K562 (cell line): ENCODE results near the gene BBOX1. TPM values are rescaled to one million over a fixed set of nuclear protein-coding genes. Genes with fewer than 3 reads are reported as not detected.

Experiments used
- ATAC-seq: fragments of 200-7000 bp; cut with Tn5 transposase; 3 replicates; pipeline ENCODE4 v1.9.1; 2020; ENCODE audit warnings: moderate library complexity
- BruUV-seq: library from RNA; stranded (reverse); fragments of 400-500 nt; replicated peaks from 2 replicates; lab custom pipeline; 2021; lab: Mats Ljungman, UMichigan
- CTCF ChIA-PET: fragments of 300-600 bp; formaldehyde crosslinking; extraction: SDS; loops from one replicate; lab custom pipeline; 2021; ENCODE audit warnings: low intra/inter-chr PET ratio; lab: Yijun Ruan, JAX
- POLR2A ChIA-PET: fragments of 300-600, 350-650 bp; sonication (Branson Sonifier 250); formaldehyde crosslinking; extraction: SDS; loops from one replicate; lab custom pipeline; 2021; ENCODE audit warnings: antibody characterized with exemption, inconsistent platforms; lab: Yijun Ruan, JAX
- DNase-seq, 4 experiments: peaks; one replicate each; pipeline versions ENCODE4 v3.0.0 to v3.0.0-alpha.2; 2011 to 2018; ENCODE audit warnings: low spot score in 3 of 4, mixed read lengths in 3 of 4; ENCODE audit errors: extremely low read depth in 1 of 4
- FAIRE-seq: peaks from 2 replicates; lab custom pipeline; 2011; peaks lifted over from hg19 to GRCh38; lab: Jason Lieb, UNC
- H2AFZ ChIP-seq: 2 replicates; pipeline ENCODE4 v1.6.0; 2011; ENCODE audit warnings: low read depth, low read length, control low read depth, inconsistent platforms
- H3K27ac ChIP-seq: fragments of 200-600 bp; 3 replicates; pipeline ENCODE4 v1.8.0; 2011; ENCODE audit warnings: low read depth, mild to moderate bottlenecking, control low read depth, inconsistent platforms, low read length, moderate library complexity, mixed read lengths; ENCODE audit errors: extremely low read depth
- H3K27me3 ChIP-seq, 2 experiments: fragments of 300-600 bp in 1 of 2; 2 replicates in 1 of 2; 3 replicates in 1 of 2; pipeline versions ENCODE4 v1.6.0 to v1.8.0; 2011; ENCODE audit warnings: inconsistent platforms in 2 of 2, low read length in 2 of 2, mild to moderate bottlenecking in 1 of 2, mixed read lengths in 1 of 2, moderate library complexity in 1 of 2; ENCODE audit not compliant: control insufficient read depth in 2 of 2, insufficient read depth in 2 of 2
- H3K36me3 ChIP-seq: fragments of 300-600 bp; 3 replicates; pipeline ENCODE4 v1.8.0; 2011; ENCODE audit warnings: mild to moderate bottlenecking, low read length, inconsistent platforms; ENCODE audit not compliant: control insufficient read depth, insufficient read depth
- H3K4me1 ChIP-seq, 2 experiments: fragments of 200-600 bp in 1 of 2; replicated peaks in 1 of 2; 2 replicates in 1 of 2; 3 replicates in 1 of 2; pipeline versions ENCODE4 v1.5.1 to v1.8.0; 2011; ENCODE audit warnings: inconsistent platforms in 2 of 2, low read length in 2 of 2, mild to moderate bottlenecking in 1 of 2, mixed read lengths in 1 of 2, moderate library complexity in 1 of 2; ENCODE audit not compliant: control insufficient read depth in 2 of 2, insufficient read depth in 2 of 2
- H3K4me2 ChIP-seq: 2 replicates; pipeline ENCODE4 v1.6.1; 2011; ENCODE audit warnings: low read length, control low read depth, inconsistent platforms, mixed read lengths; ENCODE audit not compliant: insufficient read depth
- H3K4me3 ChIP-seq: fragments of 200-600 bp; sonication (generic), shearing (Covaris generic); 2 replicates; pipeline ENCODE4 v1.5.1; 2016; ENCODE audit warnings: control low read depth, inconsistent platforms
- H3K79me2 ChIP-seq: fragments of 200-600 bp; 3 replicates; pipeline ENCODE4 v1.8.0; 2011; ENCODE audit warnings: low read length, inconsistent platforms; ENCODE audit not compliant: control insufficient read depth, insufficient read depth
- H3K9ac ChIP-seq, 2 experiments: 2 replicates each; pipeline versions ENCODE4 v1.6.0 to v1.6.1; 2011; ENCODE audit warnings: low read depth in 2 of 2, low read length in 2 of 2, control low read depth in 1 of 2, inconsistent platforms in 1 of 2, mild to moderate bottlenecking in 1 of 2, mixed read lengths in 1 of 2; ENCODE audit not compliant: insufficient read depth in 1 of 2
- H3K9me1 ChIP-seq: one replicate; pipeline ENCODE4 v1.6.0; 2011; ENCODE audit warnings: inconsistent platforms, mild to moderate bottlenecking, low read length, moderate library complexity; ENCODE audit not compliant: control insufficient read depth, insufficient read depth
- H3K9me3 ChIP-seq: replicated peaks from 2 replicates; pipeline ENCODE4 v1.5.1; 2011; ENCODE audit warnings: low read depth, low read length, inconsistent platforms; ENCODE audit not compliant: control insufficient read depth, insufficient read depth
- H4K20me1 ChIP-seq: replicated peaks from 2 replicates; pipeline ENCODE4 v1.6.1; 2011; ENCODE audit warnings: low read length, inconsistent platforms, mixed read lengths; ENCODE audit not compliant: control insufficient read depth, insufficient read depth
- BCL6 ChIP-seq: fragments of 250-450 bp; sonication (Bioruptor Pico); IDR thresholded peaks from 2 replicates; pipeline ENCODE4 v1.4.0; 2020
- BCLAF1 ChIP-seq, 2 experiments: fragments of 450-650 bp in 1 of 2; IDR thresholded peaks; 2 replicates each; pipeline ENCODE4 v1.6.1; 2011 to 2017; ENCODE audit warnings: low read depth in 2 of 2, antibody characterized with exemption in 1 of 2, borderline replicate concordance in 1 of 2, low read length in 1 of 2, mild to moderate bottlenecking in 1 of 2, mixed read lengths in 1 of 2; ENCODE audit not compliant: control insufficient read depth in 1 of 2
- BRF2 ChIP-seq: IDR thresholded peaks from 3 replicates; pipeline ENCODE4 v1.6.1; 2011; ENCODE audit warnings: borderline replicate concordance, mild to moderate bottlenecking; ENCODE audit not compliant: insufficient read length, insufficient read depth
- MTA3 ChIP-seq: fragments of 450-650 bp; formaldehyde crosslinking; IDR thresholded peaks from 2 replicates; pipeline ENCODE4 v1.6.1; 2017; ENCODE audit warnings: mild to moderate bottlenecking, borderline replicate concordance
- RAD51 ChIP-seq: fragments of 450-650 bp; IDR thresholded peaks from 2 replicates; pipeline ENCODE4 v1.7.1; 2016; ENCODE audit warnings: low read depth, mild to moderate bottlenecking, borderline replicate concordance
- VEZF1 ChIP-seq: fragments of 200-800 bp; sonication (Bioruptor generic); IDR thresholded peaks from 2 replicates; pipeline ENCODE4 v1.6.1; 2017; ENCODE audit warnings: missing genetic modification characterization, missing compliant biosample characterization
- ZNF134 ChIP-seq: fragments of 250-450 bp; sonication (Bioruptor Pico); conservative IDR thresholded peaks from 2 replicates; pipeline ENCODE4 v1.4.0; 2020
- ZNF512 ChIP-seq: IDR thresholded peaks from 2 replicates; pipeline ENCODE4 v1.6.1; 2016; ENCODE audit warnings: missing genetic modification characterization, missing compliant biosample characterization
- in situ Hi-C: fragments of 300-500 bp; cut with MboI; formaldehyde crosslinking; loops from 4 replicates; pipeline ENCODE4 v1.15.0; 2018; ENCODE audit warnings: inconsistent platforms, mixed read lengths
- intact Hi-C: fragments of 100-400 bp; cut with micrococcal nuclease; formaldehyde crosslinking; loops from 2 replicates; pipeline ENCODE4 v1.14.2; 2022
- polyA plus RNA-seq, 8 experiments: library from polyadenylated mRNA; depleted of rRNA in 4 of 8; stranded (reverse) in 5 of 8; unstranded in 3 of 8; fragments of >200 nt; fragmentation: Nextera tagmentation in 2 of 8; fragmentation: Illumina TruSeq in 1 of 8; extraction: Ambion mirVana in 2 of 8; extraction: Trizol in 1 of 8; gene quantifications; 2 replicates each; pipeline versions ENCODE4 v1.2.1 to v1.2.3, GENCODE V29; 2011 to 2014; ENCODE audit warnings: inconsistent platforms in 1 of 8, missing spikeins in 1 of 8
- total RNA-seq, 7 experiments: library from RNA; depleted of rRNA in 6 of 7; stranded (reverse); fragments of >200 nt in 6 of 7; fragmentation: Illumina TruSeq in 2 of 7; extraction: Trizol in 2 of 7; gene quantifications; 2 replicates each; pipeline versions ENCODE4 v1.2.1 to v1.2.3, GENCODE V29; 2011 to 2021; ENCODE audit warnings: low replicate concordance in 1 of 7

Gene BBOX1
- total and polyA plus RNA-seq, 9 of the 15 experiments (the other 6 are each of a cell fraction or from before 2014, with no cell fraction given): not detected

- no peaks in the 10 kb centered on the region for H4K20me1 ChIP-seq
- H2AFZ ChIP-seq: no peak overlapping the region
- no TSS peak for BruUV-seq
- H3K9me1 ChIP-seq: no peaks in the 10 kb centered on the region
- H3K79me2 ChIP-seq: no peaks in the 10 kb centered on the region
- FAIRE-seq (no peak), DNase-seq (no peak), ATAC-seq (no peak)
- H3K4me1 ChIP-seq: no peaks in the 10 kb centered on the region
- no peak overlapping the region for H3K9ac ChIP-seq
- no peak overlapping the region for H3K4me2 ChIP-seq
- H3K27ac ChIP-seq: no peak overlapping the region
- no peaks in the 10 kb centered on the region for H3K36me3 ChIP-seq
- in situ Hi-C loops: no loop called here
- H3K9me3 ChIP-seq: no peaks in the 10 kb centered on the region
- ChIA-PET POLR2A (no interaction called here), CTCF (no interaction called here)
- no peaks in the 10 kb centered on the region for H3K27me3 ChIP-seq
- no peak for TF ChIP-seq BCLAF1 (IDR thresholded peaks at IDR 0.05; ENCODE audit: borderline replicate concordance in 1 of 2, control insufficient read depth in 1 of 2, low read depth in 2 of 2, low read length in 1 of 2)
- TF ChIP-seq MTA3: no peak
- no peak for TF ChIP-seq VEZF1 (CRISPR knock-in tag)
- TF ChIP-seq RAD51: no peak
- no peak for TF ChIP-seq BRF2
- TF ChIP-seq ZNF134 (CRISPR knock-in tag): no peak
- no peak for TF ChIP-seq ZNF512 (tag)
- no peak for TF ChIP-seq BCL6 (CRISPR knock-in tag)
- intact Hi-C loops: no loop called here
- no peak overlapping the region for H3K4me3 ChIP-seq
Measured at GRCh38 chr11:27088353-27088752, 47.7 kb downstream of the BBOX1 start.
